CD14-positive monocyte (primary cell): ENCODE results near the gene FAM83F. TPM values are rescaled to one million over a fixed set of nuclear protein-coding genes. Genes with fewer than 3 reads are reported as not detected.

Experiments
- DNase-seq, 3 donors: peaks; one replicate each; pipeline ENCODE4 v3.0.0-alpha.2; 2011 to 2022
- H2AFZ ChIP-seq: 2 replicates; pipeline ENCODE4 v1.6.0; 2012; ENCODE audit warnings: mild to moderate bottlenecking, low read depth, low read length, inconsistent platforms; ENCODE audit not compliant: insufficient read depth, poor library complexity, severe bottlenecking
- H3K27ac ChIP-seq, 2 donors: 1 replicate in 1 of 2; 2 replicates in 1 of 2; pipeline ENCODE4 v1.5.1; 2012 to 2013; ENCODE audit warnings: low read length in 2 of 2, control low read depth in 1 of 2, inconsistent platforms in 1 of 2, low read depth in 1 of 2, mild to moderate bottlenecking in 1 of 2
- H3K27me3 ChIP-seq, 2 donors: one replicate each; pipeline versions ENCODE4 v1.6.0 to v1.6.1; 2011 to 2013; ENCODE audit warnings: low read length in 2 of 2; ENCODE audit not compliant: control insufficient read depth in 2 of 2, insufficient read depth in 2 of 2
- H3K36me3 ChIP-seq, 2 donors: replicated peaks in 1 of 2; 1 replicate in 1 of 2; 2 replicates in 1 of 2; pipeline versions ENCODE4 v1.5.1 to v1.6.1; 2012 to 2013; ENCODE audit warnings: low read length in 2 of 2, control low read depth in 1 of 2, inconsistent platforms in 1 of 2, mild to moderate bottlenecking in 1 of 2; ENCODE audit not compliant: insufficient read depth in 2 of 2, control insufficient read depth in 1 of 2
- H3K4me1 ChIP-seq, 2 donors: 1 replicate in 1 of 2; 2 replicates in 1 of 2; pipeline versions ENCODE4 v1.5.1 to v1.6.1; 2012 to 2013; ENCODE audit warnings: low read length in 2 of 2, control low read depth in 1 of 2, inconsistent platforms in 1 of 2, mild to moderate bottlenecking in 1 of 2, moderate library complexity in 1 of 2; ENCODE audit not compliant: insufficient read depth in 2 of 2, control insufficient read depth in 1 of 2
- H3K4me2 ChIP-seq: replicated peaks from 2 replicates; pipeline ENCODE3; 2012; ENCODE audit warnings: low read length, moderate library complexity, mild to moderate bottlenecking; ENCODE audit not compliant: poor library complexity, severe bottlenecking; ENCODE audit errors: extremely low read depth
- H3K4me3 ChIP-seq, 3 experiments: fragments of 200-600 bp in 1 of 3; sonication (generic) in 1 of 3; replicated peaks in 1 of 3; 1 replicate in 2 of 3; 2 replicates in 1 of 3; pipeline ENCODE4 v1.5.1; 2011 to 2013; ENCODE audit warnings: low read length in 3 of 3, mild to moderate bottlenecking in 3 of 3, control low read depth in 2 of 3, low read depth in 2 of 3, inconsistent platforms in 1 of 3, moderate library complexity in 1 of 3
- H3K79me2 ChIP-seq: 2 replicates; pipeline ENCODE4 v1.6.0; 2012; ENCODE audit warnings: mild to moderate bottlenecking, control low read depth, inconsistent platforms, low read length, moderate library complexity; ENCODE audit not compliant: insufficient read depth
- H3K9ac ChIP-seq: 2 replicates; pipeline ENCODE4 v1.6.0; 2017; ENCODE audit warnings: low read length, mild to moderate bottlenecking; ENCODE audit not compliant: insufficient read depth, poor library complexity, severe bottlenecking
- H3K9me3 ChIP-seq, 2 donors: replicated peaks in 1 of 2; 1 replicate in 1 of 2; 2 replicates in 1 of 2; pipeline versions ENCODE4 v1.5.1 to v1.6.1; 2012 to 2013; ENCODE audit warnings: low read length in 2 of 2, control low read depth in 1 of 2; ENCODE audit not compliant: control insufficient read depth in 1 of 2, insufficient read depth in 1 of 2
- H4K20me1 ChIP-seq: 2 replicates; pipeline ENCODE4 v1.6.0; 2012; ENCODE audit warnings: mild to moderate bottlenecking, low read length, control low read depth, moderate library complexity; ENCODE audit not compliant: insufficient read depth
- H3K27ac Mint-ChIP-seq, 7 donors: one replicate each; pipeline ENCODE4 v1.8.0; 2020; ENCODE audit warnings: mild to moderate bottlenecking in 7 of 7, mixed read lengths in 7 of 7, moderate library complexity in 6 of 7, inconsistent platforms in 2 of 7
- H3K27me3 Mint-ChIP-seq, 3 donors: one replicate each; pipeline ENCODE4 v1.8.0; 2021 to 2022; ENCODE audit warnings: low read depth in 3 of 3, mild to moderate bottlenecking in 3 of 3, mixed read lengths in 3 of 3, moderate library complexity in 3 of 3, inconsistent platforms in 1 of 3
- H3K36me3 Mint-ChIP-seq, 2 donors: one replicate each; pipeline ENCODE4 v1.8.0; 2020; ENCODE audit warnings: mixed read lengths in 2 of 2, inconsistent platforms in 1 of 2, mild to moderate bottlenecking in 1 of 2
- H3K4me1 Mint-ChIP-seq: one replicate; pipeline ENCODE4 v1.8.0; 2020; ENCODE audit warnings: mild to moderate bottlenecking, mixed read lengths
- H3K4me3 Mint-ChIP-seq, 2 donors: one replicate each; pipeline ENCODE4 v1.8.0; 2020; ENCODE audit warnings: mild to moderate bottlenecking in 2 of 2, mixed read lengths in 2 of 2, moderate library complexity in 1 of 2
- H3K9me3 Mint-ChIP-seq, 7 donors: one replicate each; pipeline ENCODE4 v1.8.0; 2020 to 2022; ENCODE audit warnings: mixed read lengths in 7 of 7, mild to moderate bottlenecking in 6 of 7, moderate library complexity in 6 of 7, inconsistent platforms in 2 of 7
- CTCF ChIP-seq: fragments of 200-600 bp; IDR thresholded peaks from one replicate; pipeline ENCODE4 v1.8.0; 2022; ENCODE audit warnings: antibody characterized with exemption, mild to moderate bottlenecking
- WGBS: methylation state at CpG from one replicate; pipeline ENCODE4 v1.1.5; 2013; ENCODE audit warnings: missing lambda C conversion rate; ENCODE audit not compliant: insufficient coverage; 5-methylcytosine and 5-hydroxymethylcytosine counted together
- intact Hi-C, 2 donors: fragments of 100-400 bp; cut with micrococcal nuclease; formaldehyde crosslinking; loops; one replicate each; pipeline versions ENCODE4 v1.15.0 to v1.15.1; 2023
- polyA plus RNA-seq, 3 donors: library from polyadenylated mRNA; depleted of rRNA in 1 of 3; unstranded in 2 of 3; stranded (reverse) in 1 of 3; fragments of 300-500 nt in 2 of 3; fragments of >200 nt in 1 of 3; fragmentation: Illumina TruSeq in 2 of 3; gene quantifications; 1 replicate in 2 of 3; 2 replicates in 1 of 3; pipeline ENCODE4 v1.2.3, GENCODE V29; 2012 to 2021

Gene FAM83F
- polyA plus RNA-seq, 3 donors = 0.01 TPM; not detected in 2

- no peak for TF ChIP-seq CTCF
- Histone ChIP-seq H2AFZ (no peak overlapping the region), H4K20me1 (no peaks in the 10 kb centered on the region), H3K27me3 (peaks cover 13 to 43% of the 10 kb centered on the region in 2 donors), H3K4me2 (no peak overlapping the region), H3K27ac (no peak overlapping the region), H3K4me1 (peaks cover 3% of the 10 kb centered on the region in 2 donors), H3K79me2 (no peaks in the 10 kb centered on the region), H3K9me3 (no peaks in the 10 kb centered on the region), H3K4me3 (no peak overlapping the region), H3K36me3 (no peaks in the 10 kb centered on the region), H3K9ac (no peak overlapping the region)
- intact Hi-C loops = loop anchor here in 1 of 2 donors (5.0 kb wide), 1 partner anchor 33 kb away; no protein-coding TSS in a partner anchor
- Mint-ChIP-seq H3K27me3 (peaks cover 39 to 53% (median 46%) of the 10 kb centered on the region in 3 donors), H3K36me3 (no peaks in the 10 kb centered on the region), H3K4me3 (no peak overlapping the region), H3K9me3 (peaks cover 0 to 3% (median 0%) of the 10 kb centered on the region in 7 donors), H3K27ac (peak overlapping the region in 1 of 7 donors; percentile 40), H3K4me1 (peaks cover 5% of the 10 kb centered on the region)
- DNase-seq = no peak
- WGBS = 95% methylated on average over 4 of the region's 5 CpGs
Measured at GRCh38 chr22:40000171-40000570, 5.4 kb downstream of the FAM83F start.

- peaks cover 7 to 34% of the 10 kb centered on the region in 2 donors for H3K27me3 ChIP-seq
- Mint-ChIP-seq H3K36me3 (peaks cover 0 to under 1% of the 10 kb centered on the region in 2 donors), H3K4me3 (peak overlapping the region in 1 of 2 donors; percentile 55), H3K9me3 (no peaks in the 10 kb centered on the region), H3K27me3 (peaks cover 33 to 48% (median 37%) of the 10 kb centered on the region in 3 donors), H3K4me1 (peaks cover 5% of the 10 kb centered on the region), H3K27ac (no peak overlapping the region)
- no peak overlapping the region for H2AFZ ChIP-seq
- H4K20me1 ChIP-seq = no peaks in the 10 kb centered on the region
- no peaks in the 10 kb centered on the region for H3K9me3 ChIP-seq
- H3K4me3 ChIP-seq = no peak overlapping the region
- intact Hi-C loops = loop anchor here in 1 of 2 donors (5.0 kb wide), 1 partner anchor 34 kb away; no protein-coding TSS in a partner anchor
- H3K36me3 ChIP-seq = no peaks in the 10 kb centered on the region
- H3K9ac ChIP-seq = no peak overlapping the region
- no peak for TF ChIP-seq CTCF
- H3K27ac ChIP-seq = no peak overlapping the region
- H3K4me1 ChIP-seq = no peaks in the 10 kb centered on the region
- WGBS = no CpG with 5 or more reads among the region's 4 CpGs
- H3K4me2 ChIP-seq = no peak overlapping the region
- H3K79me2 ChIP-seq = no peaks in the 10 kb centered on the region
- no peak for DNase-seq
Measured at GRCh38 chr22:40001106-40001505, 6.4 kb downstream of the FAM83F start.
